ENCODE results near the gene MYB.
"Not testable (repeated sequence)": the region's sequence is repeated elsewhere in the genome, so short reads cannot be mapped to it uniquely, and the experiment has no call there.

Gene MYB

GRCh38 chr6:135162678-135163439 is 18.2 kb upstream of the MYB start:
- Histone ChIP-seq H3K4me1 (ENCODE audit: insufficient read depth, low read length, poor library complexity, severe bottlenecking) (peaks cover 46% of the 10 kb centered on the region), H2AFZ (ENCODE audit: low read length) (no peak overlapping the region), H3K27me3 (ENCODE audit: insufficient read depth, low read length, poor library complexity, severe bottlenecking) (no peaks in the 10 kb centered on the region), H3K4me2 (ENCODE audit: low read depth, low read length, poor library complexity, severe bottlenecking) (peak overlapping the region; percentile 40), H3K79me2 (ENCODE audit: insufficient read depth, low read length) (no peaks in the 10 kb centered on the region), H3K9me3 (ENCODE audit: insufficient read depth, low read depth, low read length) (no peaks in the 10 kb centered on the region), H4K20me1 (ENCODE audit: insufficient read depth, low read length, poor library complexity, severe bottlenecking) (no peaks in the 10 kb centered on the region), H3K4me3 (ENCODE audit: low read length, poor library complexity, severe bottlenecking) (no peak overlapping the region), H3K36me3 (ENCODE audit: insufficient read depth, low read length) (no peaks in the 10 kb centered on the region), H3K9ac (ENCODE audit: low read depth, low read length, poor library complexity, severe bottlenecking) (no peak overlapping the region), H3K9me2 (replicated peaks; ENCODE audit: low read depth, low read length) (no peaks in the 10 kb centered on the region), H3F3A (ENCODE audit: low read depth) (no peaks in the 10 kb centered on the region)
- peak; percentile 82 for TF ChIP-seq CTCF (conservative IDR thresholded peaks at IDR 0.05; ENCODE audit: low read length)
- TF ChIP-seq EZH2phosphoT487 (IDR thresholded peaks at IDR 0.05; ENCODE audit: borderline replicate concordance): no peak

GRCh38 chr6:135163440-135163738 is 17.7 kb upstream of the MYB start:
- Histone ChIP-seq H3K36me3 (ENCODE audit: insufficient read depth, low read length) (no peaks in the 10 kb centered on the region), H2AFZ (ENCODE audit: low read length) (no peak overlapping the region), H3K4me2 (ENCODE audit: low read depth, low read length, poor library complexity, severe bottlenecking) (no peak overlapping the region), H3F3A (ENCODE audit: low read depth) (no peaks in the 10 kb centered on the region), H3K79me2 (ENCODE audit: insufficient read depth, low read length) (no peaks in the 10 kb centered on the region), H3K4me1 (ENCODE audit: insufficient read depth, low read length, poor library complexity, severe bottlenecking) (peaks cover 51% of the 10 kb centered on the region), H4K20me1 (ENCODE audit: insufficient read depth, low read length, poor library complexity, severe bottlenecking) (no peaks in the 10 kb centered on the region), H3K27me3 (ENCODE audit: insufficient read depth, low read length, poor library complexity, severe bottlenecking) (no peaks in the 10 kb centered on the region), H3K9me3 (ENCODE audit: insufficient read depth, low read depth, low read length) (no peaks in the 10 kb centered on the region), H3K4me3 (ENCODE audit: low read length, poor library complexity, severe bottlenecking) (no peak overlapping the region), H3K9ac (ENCODE audit: low read depth, low read length, poor library complexity, severe bottlenecking) (no peak overlapping the region), H3K9me2 (replicated peaks; ENCODE audit: low read depth, low read length) (no peaks in the 10 kb centered on the region)
- TF ChIP-seq CTCF (conservative IDR thresholded peaks at IDR 0.05; ENCODE audit: low read length): no peak
- no peak for TF ChIP-seq EZH2phosphoT487 (IDR thresholded peaks at IDR 0.05; ENCODE audit: borderline replicate concordance)

- not testable (repeated sequence) for H3K4me3 ChIP-seq (ENCODE audit: low read length, poor library complexity, severe bottlenecking); H2AFZ ChIP-seq (ENCODE audit: low read length); H3K9me2 ChIP-seq (replicated peaks; ENCODE audit: low read depth, low read length); H3K36me3 ChIP-seq (ENCODE audit: insufficient read depth, low read length); H3K9ac ChIP-seq (ENCODE audit: low read depth, low read length, poor library complexity, severe bottlenecking); H4K20me1 ChIP-seq (ENCODE audit: insufficient read depth, low read length, poor library complexity, severe bottlenecking); H3K4me2 ChIP-seq (ENCODE audit: low read depth, low read length, poor library complexity, severe bottlenecking); H3F3A ChIP-seq (ENCODE audit: low read depth); H3K9me3 ChIP-seq (ENCODE audit: insufficient read depth, low read depth, low read length); H3K79me2 ChIP-seq (ENCODE audit: insufficient read depth, low read length); H3K27me3 ChIP-seq (ENCODE audit: insufficient read depth, low read length, poor library complexity, severe bottlenecking)
- H3K4me1 ChIP-seq (ENCODE audit: insufficient read depth, low read length, poor library complexity, severe bottlenecking): peaks cover 43% of the 10 kb centered on the region
Measured at GRCh38 chr6:135164387-135164786, 16.7 kb upstream of the MYB start.

- TF ChIP-seq CTCF (conservative IDR thresholded peaks at IDR 0.05; ENCODE audit: low read length) (no peak), EZH2phosphoT487 (IDR thresholded peaks at IDR 0.05; ENCODE audit: borderline replicate concordance) (no peak)
- Histone ChIP-seq H3K36me3 (ENCODE audit: insufficient read depth, low read length) (no peaks in the 10 kb centered on the region), H3F3A (ENCODE audit: low read depth) (no peaks in the 10 kb centered on the region), H3K4me2 (ENCODE audit: low read depth, low read length, poor library complexity, severe bottlenecking) (no peak overlapping the region), H2AFZ (ENCODE audit: low read length) (no peak overlapping the region), H3K4me3 (ENCODE audit: low read length, poor library complexity, severe bottlenecking) (no peak overlapping the region), H4K20me1 (ENCODE audit: insufficient read depth, low read length, poor library complexity, severe bottlenecking) (no peaks in the 10 kb centered on the region), H3K9ac (ENCODE audit: low read depth, low read length, poor library complexity, severe bottlenecking) (no peak overlapping the region), H3K27me3 (ENCODE audit: insufficient read depth, low read length, poor library complexity, severe bottlenecking) (no peaks in the 10 kb centered on the region), H3K9me3 (ENCODE audit: insufficient read depth, low read depth, low read length) (no peaks in the 10 kb centered on the region), H3K4me1 (ENCODE audit: insufficient read depth, low read length, poor library complexity, severe bottlenecking) (peaks cover 37% of the 10 kb centered on the region), H3K79me2 (ENCODE audit: insufficient read depth, low read length) (no peaks in the 10 kb centered on the region), H3K9me2 (replicated peaks; ENCODE audit: low read depth, low read length) (no peaks in the 10 kb centered on the region)
Measured at GRCh38 chr6:135165031-135165430, 16.1 kb upstream of the MYB start.
